Fibroblast of peridontal ligament (primary cell): ENCODE data around the gene ATP2B3.

Source experiments
- DNase-seq: peaks from one replicate; pipeline ENCODE4 v3.0.0-alpha.2; 2010; ENCODE audit errors: extremely low read depth

The ATP2B3 gene

GRCh38 chrX:153517423-153517822, at the start of gene ATP2B3:
TSS of gene ATP2B3 (plus strand) at chrX:153517642. CDS start at chrX:153536248, 18,606 bp downstream.
- DNase-seq, result no peak

GRCh38 chrX:153468008-153468580, 49.3 kb upstream of the ATP2B3 start:
- DNase-seq, result no peak

DNA sequence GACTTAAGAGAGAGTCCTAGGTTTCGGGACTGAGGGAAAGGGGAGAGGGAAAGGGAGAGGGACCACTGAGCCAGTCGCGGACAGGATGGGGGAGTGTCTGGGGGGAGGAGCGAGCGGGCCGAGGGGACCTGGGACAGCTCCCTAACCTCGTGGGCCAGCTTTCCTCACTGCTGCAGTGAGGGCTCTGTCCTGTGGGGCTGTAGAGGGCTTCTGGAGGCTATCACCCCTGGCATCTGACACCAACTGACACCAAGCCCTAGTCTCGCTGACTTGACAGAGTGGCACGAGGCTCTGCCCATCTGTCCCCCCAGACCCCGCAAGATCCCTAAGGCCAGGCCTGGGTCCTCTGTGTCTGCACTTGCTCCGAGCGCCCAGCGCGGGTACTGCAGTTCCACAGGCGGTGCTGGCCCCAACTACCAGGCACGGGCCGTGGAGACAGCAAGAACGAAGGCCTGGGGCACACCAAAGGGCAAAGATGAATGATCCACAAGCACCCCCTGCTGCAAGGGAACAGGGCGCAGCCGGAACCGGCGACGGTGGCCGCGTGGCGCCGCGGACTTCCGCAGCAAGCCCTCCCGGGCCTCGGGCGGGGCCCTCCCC, 47.5 kb upstream of the ATP2B3 start:
- DNase-seq, result no peak

- peak; percentile 79 for DNase-seq
Measured at GRCh38 chrX:153470411-153471363, 46.8 kb upstream of the ATP2B3 start, which contains the start of gene HAUS7. TSS of gene HAUS7 (minus strand) at chrX:153470576. CDS start at chrX:153470557, 19 bp downstream.

DNA sequence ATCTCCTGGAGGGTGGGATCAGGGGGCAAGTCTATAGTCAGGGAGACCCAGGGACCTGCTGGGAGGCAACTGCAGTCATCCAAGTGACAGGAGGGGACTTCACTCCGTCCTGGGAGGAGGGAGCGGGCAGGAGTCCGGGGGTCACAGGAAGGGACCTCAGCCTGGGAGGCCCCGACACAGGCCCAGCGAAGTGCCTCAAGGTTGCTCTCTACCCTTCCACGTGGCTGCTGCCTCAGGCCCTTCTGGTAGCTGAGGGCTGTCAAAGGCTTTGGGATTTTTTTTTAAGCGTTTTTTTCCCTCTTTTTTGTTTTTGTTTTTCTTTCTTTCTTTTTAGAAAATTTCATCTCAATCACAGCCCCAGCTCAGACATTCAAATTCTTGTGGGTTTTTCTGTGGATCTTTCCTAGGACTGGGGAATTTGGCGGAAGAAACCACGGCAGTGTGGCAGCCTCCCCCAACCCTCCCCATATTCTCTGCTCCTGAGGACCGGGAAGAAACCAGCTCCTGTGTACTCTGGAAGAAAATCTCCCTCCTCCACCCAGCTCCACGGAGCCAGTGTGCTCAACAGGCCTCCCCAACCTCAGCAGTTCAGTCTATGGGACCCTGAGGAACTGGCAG, 45.7 kb upstream of the ATP2B3 start:
- peak; percentile 50 for DNase-seq

GRCh38 chrX:153473126-153473525, 44.3 kb upstream of the ATP2B3 start:
- DNase-seq, result no peak

DNA sequence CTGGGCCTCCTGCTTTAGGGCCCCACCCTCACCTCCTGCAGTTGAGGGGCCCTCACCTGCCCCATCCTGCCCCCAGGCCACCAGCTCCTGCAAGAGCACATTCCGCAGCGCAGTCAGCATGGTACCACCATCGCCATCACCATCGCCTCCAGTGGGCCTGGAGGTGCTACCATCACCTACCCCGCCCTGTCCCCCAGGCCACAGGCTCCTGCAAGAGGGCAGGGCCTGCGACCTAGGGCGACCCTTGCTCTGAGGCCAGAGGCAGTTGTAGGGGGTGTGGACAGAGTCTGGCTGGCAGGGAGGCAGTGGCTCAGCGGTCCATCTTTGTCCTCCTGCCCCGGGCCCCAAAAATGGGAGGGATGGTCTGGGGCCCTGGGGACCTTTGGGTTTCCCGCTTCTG, 43.2 kb upstream of the ATP2B3 start:
- DNase-seq, result no peak

DNA sequence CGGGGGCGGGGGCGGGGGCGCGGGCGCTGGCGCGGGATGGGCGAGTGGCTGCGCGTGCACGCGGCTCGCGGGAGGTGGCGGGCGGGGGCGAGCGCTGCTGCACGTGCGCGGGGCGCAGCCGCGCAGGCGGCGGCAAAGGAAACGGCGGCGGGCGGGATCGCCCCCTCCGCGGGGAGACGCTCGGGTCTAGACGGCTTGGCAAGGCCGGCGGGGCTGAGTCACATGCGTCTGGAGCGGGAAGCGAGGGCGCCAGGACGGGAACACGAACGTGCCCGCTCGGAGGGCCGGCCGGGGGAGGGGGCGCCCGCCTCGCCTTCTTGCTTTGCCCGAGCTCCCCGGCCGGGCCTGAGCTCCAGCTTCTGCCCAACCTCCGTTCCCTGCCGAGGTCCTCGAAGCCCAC, 42.7 kb upstream of the ATP2B3 start:
- no peak for DNase-seq

DNA sequence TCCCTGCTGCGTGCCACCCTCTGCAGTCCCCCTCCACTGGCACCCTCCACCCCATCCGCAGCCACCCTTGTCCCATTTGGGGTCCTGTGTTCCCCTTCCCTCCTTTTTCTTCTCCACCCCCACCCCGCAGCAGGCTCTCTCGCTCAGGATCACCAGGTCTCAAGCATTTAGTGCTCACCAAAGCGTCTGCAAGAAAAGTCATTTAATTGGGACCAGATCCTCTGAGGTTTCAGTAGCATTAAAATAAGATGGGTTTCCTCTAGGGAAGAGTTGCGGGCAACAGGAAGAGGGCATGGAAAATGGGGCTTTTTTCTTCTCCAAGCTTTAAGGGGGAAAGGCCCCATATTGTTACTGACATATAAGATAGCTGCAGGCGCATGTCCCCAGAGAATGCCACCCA, 42.2 kb upstream of the ATP2B3 start:
- DNase-seq, result no peak

- DNase-seq, result no peak
Measured at GRCh38 chrX:153475751-153476281, 41.6 kb upstream of the ATP2B3 start.

DNA sequence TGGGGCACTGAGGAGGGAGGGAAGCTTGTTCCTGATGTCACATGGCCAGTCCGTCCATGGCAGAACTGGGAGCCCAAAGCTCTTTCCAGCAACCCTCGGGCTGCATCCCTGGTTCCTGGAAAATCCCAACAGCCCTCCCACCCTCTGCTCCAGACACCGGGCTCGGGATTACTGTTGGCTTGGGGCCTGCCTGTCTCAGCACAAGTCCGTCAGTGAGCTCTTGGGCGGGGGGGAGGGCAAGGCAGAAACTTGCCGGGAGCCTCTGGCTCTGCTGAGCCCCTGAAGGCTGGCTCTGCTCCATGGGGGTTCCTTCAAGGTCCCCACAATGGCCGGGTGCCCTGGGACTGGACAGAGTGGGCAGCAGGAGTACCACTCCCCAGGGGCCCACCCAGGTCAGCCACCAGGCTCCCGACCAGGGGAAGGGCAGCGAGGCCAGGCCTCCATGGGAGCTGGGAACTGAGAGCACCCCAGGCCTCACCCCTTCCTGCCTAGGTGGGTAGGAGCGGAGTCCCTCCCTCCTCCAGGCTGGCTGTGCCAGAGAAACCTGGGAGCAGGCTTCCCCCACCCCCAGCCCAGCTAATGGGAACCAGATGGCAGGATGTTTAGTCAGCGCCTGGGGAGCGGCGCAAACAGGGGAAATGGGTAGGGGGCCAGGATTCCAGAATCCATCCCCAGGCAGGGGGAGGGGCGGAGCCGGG, 40.6 kb upstream of the ATP2B3 start:
- DNase-seq, result no peak

DNA sequence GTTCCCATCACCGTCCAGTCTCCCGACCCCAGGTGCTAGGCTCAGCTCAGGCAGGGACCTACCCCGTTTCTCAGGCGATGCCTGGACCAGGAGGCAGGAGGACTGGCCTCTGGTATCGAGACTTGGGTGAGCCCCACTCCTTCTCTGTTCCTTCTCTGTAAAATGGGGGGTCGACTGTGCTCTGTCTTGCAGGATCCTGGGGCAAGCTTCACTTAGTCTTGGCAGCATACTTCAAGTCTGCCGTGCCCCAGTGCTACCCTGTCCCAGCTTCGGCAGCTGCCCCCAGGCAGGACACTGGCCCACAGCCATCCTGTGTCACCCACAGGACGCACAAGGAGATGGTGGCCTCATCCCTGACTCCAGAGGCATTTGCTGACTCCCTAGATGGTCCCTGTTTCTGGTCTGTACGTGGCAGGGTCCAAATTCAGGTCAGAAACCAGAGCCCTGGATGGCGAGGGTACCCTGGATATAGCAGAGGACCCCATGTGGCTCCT, 40.0 kb upstream of the ATP2B3 start:
- no peak for DNase-seq

- DNase-seq, result no peak
Measured at GRCh38 chrX:153477901-153478300, 39.5 kb upstream of the ATP2B3 start.

DNA sequence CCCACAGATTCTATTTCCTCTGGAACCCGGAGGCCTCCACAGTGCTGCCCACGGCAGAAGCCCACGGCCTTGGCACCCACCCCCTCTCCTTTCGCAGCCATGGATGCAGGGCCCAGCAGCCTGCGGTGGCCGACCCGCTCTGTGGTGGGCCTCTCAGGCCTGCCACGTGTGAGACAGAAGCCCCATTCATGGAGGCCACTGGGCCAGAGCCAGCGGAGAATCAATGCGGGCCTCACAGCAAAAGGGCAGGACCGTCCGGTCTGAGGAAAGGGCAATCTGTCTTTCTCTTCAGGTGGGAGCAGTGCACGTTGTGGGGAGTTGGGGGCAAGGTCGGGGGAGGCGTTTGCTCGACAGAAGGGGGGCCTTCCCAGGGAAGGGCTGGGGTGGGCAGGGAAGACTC, 38.7 kb upstream of the ATP2B3 start:
- DNase-seq, result no peak

- DNase-seq, result no peak
Measured at GRCh38 chrX:153481043-153481442, 36.4 kb upstream of the ATP2B3 start.

GRCh38 chrX:153482376-153483015, 34.9 kb upstream of the ATP2B3 start:
- DNase-seq, result no peak

- no peak for DNase-seq
Measured at GRCh38 chrX:153485396-153486080, 31.9 kb upstream of the ATP2B3 start.

- no peak for DNase-seq
Measured at GRCh38 chrX:153486171-153486570, 31.3 kb upstream of the ATP2B3 start.

GRCh38 chrX:153487590-153488071, 29.8 kb upstream of the ATP2B3 start:
- no peak for DNase-seq
